HG02588 (cell line): Measurements from ENCODE around the gene RALGAPB.

Experiments
- ATAC-seq: cut with Tn5 transposase; IDR thresholded peaks from one replicate; pipeline ENCODE4 v1.9.1; 2021; ENCODE audit warnings: mild to moderate bottlenecking, moderate library complexity; ENCODE audit not compliant: unreplicated experiment

RALGAPB gene

GRCh38 chr20:38603286-38603685 is 130.6 kb downstream of the RALGAPB start:
- no peak for ATAC-seq

- no peak for ATAC-seq
Measured at GRCh38 chr20:38604873-38605303, 132.2 kb downstream of the RALGAPB start.

GRCh38 chr20:38607351-38607750 is 134.7 kb downstream of the RALGAPB start:
- no peak for ATAC-seq

GRCh38 chr20:38608188-38608587 is 135.5 kb downstream of the RALGAPB start:
- ATAC-seq, result no peak

DNA sequence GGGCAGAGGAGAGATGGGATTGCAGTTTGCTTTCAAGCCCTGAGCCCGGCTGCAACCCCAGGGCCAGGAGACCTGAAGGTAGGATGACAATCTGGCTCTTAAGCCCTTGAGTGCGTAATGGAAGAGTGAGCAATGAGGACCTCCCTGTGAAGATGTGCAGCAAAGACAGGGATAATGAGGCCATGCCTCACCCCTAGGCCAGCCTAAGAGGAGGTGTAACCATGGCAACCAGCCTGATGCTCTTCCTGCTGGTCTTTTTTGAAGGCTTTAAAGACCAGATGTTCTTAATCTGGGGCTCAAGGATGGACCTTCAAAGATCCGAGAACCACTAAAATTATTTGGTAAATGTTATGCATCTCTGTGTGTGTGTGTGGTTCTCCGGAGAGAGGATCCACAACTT is 137.2 kb downstream of the RALGAPB start:
- ATAC-seq, result no peak

DNA sequence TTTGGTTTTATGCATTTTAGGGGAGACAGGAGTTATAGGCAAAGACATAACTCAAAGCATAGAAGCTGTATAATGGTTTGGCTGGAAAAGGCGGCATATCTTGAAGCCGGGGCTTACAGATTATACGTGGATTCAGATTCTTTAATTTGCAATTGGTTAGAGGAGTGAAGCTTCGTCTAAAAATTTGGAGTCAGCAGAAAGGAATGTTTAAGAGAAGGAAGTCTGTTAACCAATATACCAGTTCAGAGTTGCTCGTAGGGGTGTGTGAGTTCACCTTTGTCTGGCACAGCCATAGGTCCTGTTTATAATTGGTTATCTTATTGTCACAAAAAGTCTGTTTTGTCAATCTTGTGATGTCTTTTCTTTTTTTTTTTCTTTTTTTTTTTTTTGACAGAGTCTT is 137.9 kb downstream of the RALGAPB start:
- no peak for ATAC-seq

DNA sequence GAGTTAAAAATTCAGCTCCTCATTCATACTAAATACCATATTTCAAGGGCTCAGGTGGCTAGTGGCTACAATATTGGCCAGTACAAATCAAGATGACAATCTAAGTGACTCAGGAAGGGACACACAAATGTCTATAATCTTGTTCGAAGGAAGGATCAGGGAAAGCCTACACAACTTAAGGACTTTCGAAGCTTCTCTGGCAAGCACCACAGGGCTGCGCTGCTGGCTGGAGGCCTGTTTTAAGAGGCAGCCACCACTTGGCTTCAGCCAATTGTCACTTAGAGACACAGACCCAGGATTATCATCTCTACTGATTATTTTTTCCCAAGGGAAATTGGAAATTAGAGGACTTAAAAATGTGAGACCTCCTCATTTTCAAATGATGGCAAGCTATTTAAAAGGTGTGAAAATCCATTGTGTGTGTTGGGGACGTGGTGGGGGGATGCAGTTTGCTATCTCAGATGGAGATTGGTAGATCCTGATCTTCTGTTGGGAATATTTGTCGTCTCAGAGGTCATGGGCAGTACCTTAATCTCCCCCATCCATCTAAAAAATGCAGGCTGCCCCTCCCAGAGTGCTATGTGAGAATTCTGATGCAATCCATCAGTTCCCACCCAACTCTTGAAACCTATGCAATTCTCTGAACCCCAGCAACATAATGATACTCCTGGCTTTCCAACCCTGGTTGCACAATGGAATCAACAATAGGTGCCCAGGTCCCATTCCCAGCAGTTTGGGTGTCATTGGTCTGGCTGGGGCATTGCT is 140.3 kb downstream of the RALGAPB start:
- ATAC-seq, result no peak

- no peak for ATAC-seq
Measured at GRCh38 chr20:38615283-38615682, 142.6 kb downstream of the RALGAPB start.

GRCh38 chr20:38616457-38616856 is 143.8 kb downstream of the RALGAPB start:
- ATAC-seq, result no peak

GRCh38 chr20:38617011-38617829 is 144.6 kb downstream of the RALGAPB start:
- no peak for ATAC-seq

DNA sequence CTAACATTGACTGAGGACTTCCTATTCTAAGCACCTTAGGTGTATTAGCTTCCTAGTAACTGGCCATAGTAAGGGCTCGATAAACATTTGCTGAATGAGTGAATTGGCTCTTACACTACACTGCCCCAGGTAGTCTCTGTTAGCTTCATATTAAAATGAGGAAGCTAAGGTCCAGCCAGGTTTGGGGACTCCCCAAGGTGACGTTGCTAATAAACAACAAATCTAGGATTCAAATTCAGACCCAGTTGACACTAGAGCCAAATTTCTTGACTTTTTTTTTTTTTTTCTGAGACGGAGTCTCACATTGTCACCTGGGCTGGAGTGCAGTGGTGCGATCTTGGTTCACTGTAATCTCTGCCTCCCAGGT is 145.2 kb downstream of the RALGAPB start:
- no peak for ATAC-seq

- no peak for ATAC-seq
Measured at GRCh38 chr20:38620441-38620840, 147.8 kb downstream of the RALGAPB start.

GRCh38 chr20:38623061-38623460 is 150.4 kb downstream of the RALGAPB start:
- ATAC-seq, result no peak

DNA sequence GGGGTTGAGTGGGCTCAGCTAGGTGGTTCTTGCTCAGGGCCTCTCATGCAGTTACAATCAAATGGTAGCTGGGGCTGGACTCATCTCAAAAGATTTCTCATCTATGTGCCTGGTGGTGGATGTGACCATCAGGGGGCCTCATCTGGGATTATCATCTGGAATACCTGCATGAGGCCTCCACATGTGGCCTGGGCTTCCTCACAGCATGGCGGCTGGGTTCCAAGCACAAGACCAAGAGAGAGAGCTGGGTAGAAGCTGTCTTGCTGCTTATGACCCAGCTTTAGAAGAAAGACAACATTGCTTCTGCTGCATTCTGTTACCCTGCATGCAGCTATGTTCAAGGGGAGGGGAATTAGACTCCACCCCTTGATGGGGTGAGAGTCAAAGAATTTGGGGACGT is 151.4 kb downstream of the RALGAPB start:
- ATAC-seq, result no peak

- no peak for ATAC-seq
Measured at GRCh38 chr20:38625896-38626295, 153.3 kb downstream of the RALGAPB start.

- no peak for ATAC-seq
Measured at GRCh38 chr20:38626921-38627659, 154.4 kb downstream of the RALGAPB start.
